ENCODE results near the gene GIGYF2.

DNA sequence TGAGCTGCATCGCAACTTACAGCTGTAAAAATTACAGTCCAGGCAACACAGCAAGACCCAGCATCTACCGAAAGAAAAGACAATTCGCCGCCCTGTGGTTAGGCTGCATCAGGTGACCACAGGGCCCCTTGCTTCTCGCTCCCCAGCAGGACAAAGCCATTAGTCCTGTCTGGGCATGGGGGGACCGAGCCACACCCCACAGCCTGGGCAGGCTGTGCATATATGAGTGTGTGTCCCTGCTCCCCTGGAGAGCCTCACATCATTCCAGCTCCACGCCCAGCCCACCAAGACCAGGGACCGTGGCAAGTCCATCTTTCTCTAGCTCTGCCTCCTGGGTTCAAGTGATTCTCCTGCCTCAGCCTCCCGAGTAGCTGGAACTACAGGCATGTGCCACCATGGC, 206.9 kb downstream of the GIGYF2 start:
- TF ChIP-seq, protein P1, sequence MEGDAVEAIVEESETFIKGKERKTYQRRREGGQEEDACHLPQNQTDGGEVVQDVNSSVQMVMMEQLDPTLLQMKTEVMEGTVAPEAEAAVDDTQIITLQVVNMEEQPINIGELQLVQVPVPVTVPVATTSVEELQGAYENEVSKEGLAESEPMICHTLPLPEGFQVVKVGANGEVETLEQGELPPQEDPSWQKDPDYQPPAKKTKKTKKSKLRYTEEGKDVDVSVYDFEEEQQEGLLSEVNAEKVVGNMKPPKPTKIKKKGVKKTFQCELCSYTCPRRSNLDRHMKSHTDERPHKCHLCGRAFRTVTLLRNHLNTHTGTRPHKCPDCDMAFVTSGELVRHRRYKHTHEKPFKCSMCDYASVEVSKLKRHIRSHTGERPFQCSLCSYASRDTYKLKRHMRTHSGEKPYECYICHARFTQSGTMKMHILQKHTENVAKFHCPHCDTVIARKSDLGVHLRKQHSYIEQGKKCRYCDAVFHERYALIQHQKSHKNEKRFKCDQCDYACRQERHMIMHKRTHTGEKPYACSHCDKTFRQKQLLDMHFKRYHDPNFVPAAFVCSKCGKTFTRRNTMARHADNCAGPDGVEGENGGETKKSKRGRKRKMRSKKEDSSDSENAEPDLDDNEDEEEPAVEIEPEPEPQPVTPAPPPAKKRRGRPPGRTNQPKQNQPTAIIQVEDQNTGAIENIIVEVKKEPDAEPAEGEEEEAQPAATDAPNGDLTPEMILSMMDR (optimal IDR thresholded peaks at IDR 0.05 in 1 of 3, IDR thresholded peaks at IDR 0.05 in 1 of 3, conservative IDR thresholded peaks at IDR 0.05 in 1 of 3; ENCODE audit: extremely low read depth in 1 of 3, insufficient read depth in 2 of 3, low read length in 3 of 3) = no peak
- no peak for TF ChIP-seq EZH2 (IDR thresholded peaks at IDR 0.05; ENCODE audit: low read length)
